Testis (tissue), 2 donors: ENCODE results near the gene TEDDM1.

Experiments used
- CTCF ChIP-seq, 3 experiments: fragments of 450-650 bp in 2 of 3; fragments of 200-600 bp in 1 of 3; sonication (generic) in 1 of 3; IDR thresholded peaks; one replicate each; pipeline ENCODE4 v1.5.1; 2016 to 2019; ENCODE audit warnings: antibody characterized with exemption in 3 of 3, mild to moderate bottlenecking in 2 of 3, moderate library complexity in 1 of 3
- POLR2A ChIP-seq: fragments of 450-650 bp; IDR thresholded peaks from one replicate; pipeline ENCODE4 v1.6.1; 2017; ENCODE audit warnings: antibody characterized with exemption, mild to moderate bottlenecking, moderate library complexity

GRCh38 chr1:182446033-182446669 is 45.7 kb upstream of the TEDDM1 start:
- peak in 2 of 3 experiments; percentile 41 to 48 for TF ChIP-seq CTCF (IDR thresholded peaks at IDR 0.05)
- TF ChIP-seq POLR2A = no peak
